CD4-positive, alpha-beta memory T cell (primary cell): Measurements from ENCODE around the gene TSHZ2. TPM values are rescaled to one million over a fixed set of nuclear protein-coding genes. Genes with fewer than 3 reads are reported as not detected.

Source experiments
- CTCF ChIA-PET: fragments of 350-600 bp; sonication (Branson Sonifier 250); formaldehyde crosslinking; loops from one replicate; lab custom pipeline; 2021; ENCODE audit warnings: inconsistent platforms; ENCODE audit not compliant: partially characterized antibody; lab: Charles Lee
- POLR2A ChIA-PET: fragments of 350-600 bp; sonication (Branson Sonifier 250); formaldehyde crosslinking; loops from one replicate; lab custom pipeline; 2021; ENCODE audit not compliant: partially characterized antibody; lab: Charles Lee
- DNase-seq, 5 donors: peaks; one replicate each; pipeline versions ENCODE4 v3.0.0 to v3.0.0-alpha.2; 2020 to 2022; ENCODE audit warnings: mixed read lengths in 1 of 5
- H3K27ac ChIP-seq: one replicate; pipeline ENCODE4 v1.7.0; 2013; ENCODE audit warnings: low read depth, low read length
- H3K27me3 ChIP-seq: 2 replicates; pipeline ENCODE4 v1.7.0; 2013; ENCODE audit warnings: mild to moderate bottlenecking, low read length, moderate library complexity; ENCODE audit not compliant: insufficient read depth
- H3K36me3 ChIP-seq: 2 replicates; pipeline ENCODE4 v1.7.0; 2013; ENCODE audit warnings: mild to moderate bottlenecking, low read length, moderate library complexity; ENCODE audit not compliant: insufficient read depth
- H3K4me1 ChIP-seq: 2 replicates; pipeline ENCODE4 v1.7.0; 2013; ENCODE audit warnings: mild to moderate bottlenecking, low read length, moderate library complexity; ENCODE audit not compliant: insufficient read depth
- H3K4me3 ChIP-seq, 2 donors: one replicate each; pipeline ENCODE4 v1.7.0; 2013; ENCODE audit warnings: low read length in 2 of 2, mild to moderate bottlenecking in 1 of 2
- H3K9me3 ChIP-seq, 2 donors: one replicate each; pipeline ENCODE4 v1.7.0; 2013; ENCODE audit warnings: low read length in 2 of 2, control low read depth in 1 of 2; ENCODE audit not compliant: control insufficient read depth in 1 of 2
- H3K27ac Mint-ChIP-seq, 7 donors: one replicate each; pipeline ENCODE4 v1.8.0; 2020 to 2021; ENCODE audit warnings: mixed read lengths in 7 of 7, mild to moderate bottlenecking in 6 of 7, inconsistent platforms in 3 of 7, moderate library complexity in 3 of 7
- H3K27me3 Mint-ChIP-seq, 2 donors: one replicate each; pipeline ENCODE4 v1.8.0; 2020 to 2021; ENCODE audit warnings: mixed read lengths in 2 of 2
- H3K36me3 Mint-ChIP-seq, 2 donors: one replicate each; pipeline ENCODE4 v1.8.0; 2020 to 2021; ENCODE audit warnings: mixed read lengths in 2 of 2, inconsistent platforms in 1 of 2, mild to moderate bottlenecking in 1 of 2
- H3K4me1 Mint-ChIP-seq, 4 donors: one replicate each; pipeline ENCODE4 v1.8.0; 2020 to 2021; ENCODE audit warnings: mixed read lengths in 4 of 4, mild to moderate bottlenecking in 1 of 4
- H3K4me3 Mint-ChIP-seq, 8 donors: one replicate each; pipeline ENCODE4 v1.8.0; 2020 to 2021; ENCODE audit warnings: mixed read lengths in 8 of 8, mild to moderate bottlenecking in 7 of 8, moderate library complexity in 6 of 8, inconsistent platforms in 3 of 8
- H3K9me3 Mint-ChIP-seq, 8 donors: one replicate each; pipeline ENCODE4 v1.8.0; 2020 to 2021; ENCODE audit warnings: mixed read lengths in 8 of 8, mild to moderate bottlenecking in 5 of 8, inconsistent platforms in 3 of 8, moderate library complexity in 1 of 8
- intact Hi-C: fragments of 100-400 bp; cut with micrococcal nuclease; formaldehyde crosslinking; loops from one replicate; pipeline ENCODE4 v1.15.1; 2023
- polyA plus RNA-seq, 2 donors: library from polyadenylated mRNA; unstranded; fragments of 300-500 nt; fragmentation: Illumina TruSeq; gene quantifications; one replicate each; pipeline ENCODE4 v1.2.3, GENCODE V29; 2021
- total RNA-seq, 2 experiments: library from RNA; stranded (reverse); gene quantifications; one replicate each; pipeline ENCODE4 v1.2.3, GENCODE V29; 2021

Gene TSHZ2
- total and polyA plus RNA-seq, 4 experiments from 2014 or later, result 2.3 to 31.8 (median 17.1) TPM

- peaks cover 2% of the 10 kb centered on the region in 2 donors for H3K27me3 Mint-ChIP-seq
- Histone ChIP-seq H3K27me3 (no peaks in the 10 kb centered on the region), H3K36me3 (no peaks in the 10 kb centered on the region), H3K27ac (no peak overlapping the region), H3K4me1 (peaks cover 24% of the 10 kb centered on the region), H3K4me3 (no peak overlapping the region), H3K9me3 (no peaks in the 10 kb centered on the region)
- intact Hi-C loops, result no loop called here
- ChIA-PET CTCF (interaction anchor here (1.0 to 1.6 kb wide), 2 partner anchors 12 to 721 kb away, joined by 4 read pairs; no protein-coding TSS in a partner anchor), POLR2A (interaction anchor here (1.4 kb wide), 1 partner anchor 623 kb away, joined by 3 read pairs; no protein-coding TSS in a partner anchor)
- DNase-seq, result no peak
- peak overlapping the region in 1 of 7 donors; percentile 42 for H3K27ac Mint-ChIP-seq
- no peaks in the 10 kb centered on the region for H3K9me3 Mint-ChIP-seq
- peaks cover 8 to 24% (median 14%) of the 10 kb centered on the region in 4 donors for H3K4me1 Mint-ChIP-seq
- H3K4me3 Mint-ChIP-seq, result no peak overlapping the region
- no peaks in the 10 kb centered on the region for H3K36me3 Mint-ChIP-seq
These were observed 60.3 kb downstream of the TSHZ2 start for GRCh38 chr20:53032478-53032932.

GRCh38 chr20:53033176-53033575 is 61.0 kb downstream of the TSHZ2 start:
- H3K36me3 Mint-ChIP-seq, result no peaks in the 10 kb centered on the region
- H3K27me3 Mint-ChIP-seq, result peaks cover 2 to 4% of the 10 kb centered on the region in 2 donors
- Histone ChIP-seq H3K9me3 (no peaks in the 10 kb centered on the region), H3K4me1 (peaks cover 24% of the 10 kb centered on the region), H3K4me3 (no peak overlapping the region), H3K27me3 (no peaks in the 10 kb centered on the region), H3K27ac (no peak overlapping the region), H3K36me3 (no peaks in the 10 kb centered on the region)
- ChIA-PET POLR2A (interaction anchor here (1.4 kb wide), 1 partner anchor 624 kb away, joined by 3 read pairs; no protein-coding TSS in a partner anchor), CTCF (interaction anchor here (1.3 to 1.6 kb wide), 2 partner anchors 11 to 12 kb away, joined by 3 to 4 read pairs; no protein-coding TSS in a partner anchor)
- H3K27ac Mint-ChIP-seq, result no peak overlapping the region
- no peak for DNase-seq
- no peaks in the 10 kb centered on the region for H3K9me3 Mint-ChIP-seq
- peaks cover 8 to 24% (median 14%) of the 10 kb centered on the region in 4 donors for H3K4me1 Mint-ChIP-seq
- intact Hi-C loops, result no loop called here
- H3K4me3 Mint-ChIP-seq, result no peak overlapping the region

- Histone ChIP-seq H3K9me3 (no peaks in the 10 kb centered on the region), H3K36me3 (no peaks in the 10 kb centered on the region), H3K4me3 (no peak overlapping the region), H3K27ac (no peak overlapping the region), H3K27me3 (no peaks in the 10 kb centered on the region), H3K4me1 (peaks cover 20% of the 10 kb centered on the region)
- ChIA-PET CTCF (no interaction called here), POLR2A (interaction anchor here (0.6 kb wide), 1 partner anchor 9 kb away, joined by 4 read pairs; no protein-coding TSS in a partner anchor)
- Mint-ChIP-seq H3K9me3 (no peaks in the 10 kb centered on the region), H3K36me3 (peaks cover 0 to 5% of the 10 kb centered on the region in 2 donors), H3K4me3 (peak overlapping the region in 1 of 8 donors; percentile 55), H3K27me3 (peaks cover 0 to 2% of the 10 kb centered on the region in 2 donors), H3K4me1 (peaks cover 7 to 19% (median 14%) of the 10 kb centered on the region in 4 donors), H3K27ac (peak overlapping the region in 3 of 7 donors; percentile 36 to 87 (median 71))
- intact Hi-C loops, result no loop called here
- DNase-seq, result peak in 1 of 5 donors; percentile 15
These were observed 62.7 kb downstream of the TSHZ2 start for GRCh38 chr20:53034899-53035298.

GRCh38 chr20:53036992-53037391 is 64.8 kb downstream of the TSHZ2 start:
- Mint-ChIP-seq H3K4me1 (peaks cover 5 to 20% (median 14%) of the 10 kb centered on the region in 4 donors), H3K27me3 (peaks cover 0 to 4% of the 10 kb centered on the region in 2 donors), H3K36me3 (peaks cover 0 to 5% of the 10 kb centered on the region in 2 donors), H3K4me3 (no peak overlapping the region), H3K9me3 (no peaks in the 10 kb centered on the region), H3K27ac (no peak overlapping the region)
- peaks cover 13% of the 10 kb centered on the region for H3K4me1 ChIP-seq
- H3K9me3 ChIP-seq, result no peaks in the 10 kb centered on the region
- POLR2A ChIA-PET, result no interaction called here
- no peak for DNase-seq
- H3K27me3 ChIP-seq, result no peaks in the 10 kb centered on the region
- H3K4me3 ChIP-seq, result no peak overlapping the region
- no peak overlapping the region for H3K27ac ChIP-seq
- H3K36me3 ChIP-seq, result no peaks in the 10 kb centered on the region
- CTCF ChIA-PET, result no interaction called here
- intact Hi-C loops, result no loop called here

GRCh38 chr20:53037621-53038020 is 65.5 kb downstream of the TSHZ2 start:
- ChIA-PET POLR2A (no interaction called here), CTCF (no interaction called here)
- no peak overlapping the region for H3K4me3 Mint-ChIP-seq
- peaks cover 0 to 5% of the 10 kb centered on the region in 2 donors for H3K36me3 Mint-ChIP-seq
- Histone ChIP-seq H3K36me3 (no peaks in the 10 kb centered on the region), H3K27ac (no peak overlapping the region), H3K4me1 (peaks cover 13% of the 10 kb centered on the region), H3K9me3 (no peaks in the 10 kb centered on the region), H3K4me3 (no peak overlapping the region), H3K27me3 (no peaks in the 10 kb centered on the region)
- no peak for DNase-seq
- intact Hi-C loops, result no loop called here
- H3K27me3 Mint-ChIP-seq, result peaks cover 0 to 4% of the 10 kb centered on the region in 2 donors
- H3K4me1 Mint-ChIP-seq, result peaks cover 5 to 24% (median 14%) of the 10 kb centered on the region in 4 donors
- H3K27ac Mint-ChIP-seq, result no peak overlapping the region
- no peaks in the 10 kb centered on the region for H3K9me3 Mint-ChIP-seq

- peaks cover 13% of the 10 kb centered on the region for H3K4me1 ChIP-seq
- H3K4me3 ChIP-seq, result no peak overlapping the region
- no peaks in the 10 kb centered on the region for H3K36me3 ChIP-seq
- H3K27ac Mint-ChIP-seq, result no peak overlapping the region
- CTCF ChIA-PET, result interaction anchor here (0.7 kb wide), 1 partner anchor 807 kb away, joined by 5 read pairs; no protein-coding TSS in a partner anchor
- H3K9me3 Mint-ChIP-seq, result no peaks in the 10 kb centered on the region
- no peak overlapping the region for H3K4me3 Mint-ChIP-seq
- H3K27ac ChIP-seq, result no peak overlapping the region
- POLR2A ChIA-PET, result no interaction called here
- intact Hi-C loops, result no loop called here
- no peaks in the 10 kb centered on the region for H3K9me3 ChIP-seq
- peaks cover 5 to 26% (median 14%) of the 10 kb centered on the region in 4 donors for H3K4me1 Mint-ChIP-seq
- H3K27me3 ChIP-seq, result no peaks in the 10 kb centered on the region
- peaks cover 0 to 5% of the 10 kb centered on the region in 2 donors for H3K36me3 Mint-ChIP-seq
- peaks cover 0 to 4% of the 10 kb centered on the region in 2 donors for H3K27me3 Mint-ChIP-seq
- DNase-seq, result no peak
These were observed 66.1 kb downstream of the TSHZ2 start for GRCh38 chr20:53038299-53038698.

- POLR2A ChIA-PET, result no interaction called here
These were observed 68.8 kb downstream of the TSHZ2 start for GRCh38 chr20:53040693-53041589.

More at GRCh38 chr20:53040693-53041589, 68.8 kb downstream of the TSHZ2 start:
- intact Hi-C loops, result no loop called here
- H3K4me3 Mint-ChIP-seq, result no peak overlapping the region
- H3K9me3 ChIP-seq, result no peaks in the 10 kb centered on the region
- H3K27me3 Mint-ChIP-seq, result peaks cover 0 to 4% of the 10 kb centered on the region in 2 donors
- no peak for DNase-seq
- no peaks in the 10 kb centered on the region for H3K27me3 ChIP-seq
- CTCF ChIA-PET, result no interaction called here
- no peak overlapping the region for H3K27ac ChIP-seq
- H3K36me3 ChIP-seq, result no peaks in the 10 kb centered on the region
- peaks cover 0 to 5% of the 10 kb centered on the region in 2 donors for H3K36me3 Mint-ChIP-seq
- H3K4me1 Mint-ChIP-seq, result peaks cover 0 to 13% (median 2%) of the 10 kb centered on the region in 4 donors
- H3K4me3 ChIP-seq, result no peak overlapping the region
- H3K9me3 Mint-ChIP-seq, result no peaks in the 10 kb centered on the region
- no peak overlapping the region for H3K27ac Mint-ChIP-seq
- H3K4me1 ChIP-seq, result no peaks in the 10 kb centered on the region
